ENCODE measurements around the gene SPTBN1. TPM values are rescaled to one million over a fixed set of nuclear protein-coding genes. Genes with fewer than 3 reads are reported as not detected.

The SPTBN1 gene
- total RNA-seq, 1 experiment from 2014 or later = 204 TPM

GRCh38 chr2:54558188-54559005 lies 102.3 kb downstream of the SPTBN1 start (continued):
- TF ChIP-seq E2F5 (CRISPR knock-in tag; IDR thresholded peaks at IDR 0.05) (0 out of 2 replicates have a peak, but pooled peaks have one; percentile 51), ZBTB21 (CRISPR knock-in tag; IDR thresholded peaks at IDR 0.05; ENCODE audit: borderline replicate concordance) (no peak), ELF4 (CRISPR knock-in tag; IDR thresholded peaks at IDR 0.05; ENCODE audit: low read depth) (no peak)

- H3K36me3 Mint-ChIP-seq = no peaks in the 10 kb centered on the region
- peak overlapping the region; percentile 95 for H3K27ac Mint-ChIP-seq
- H3K4me3 Mint-ChIP-seq = peak overlapping the region; percentile 91
- ATAC-seq = peak; percentile 30
- TF ChIP-seq NFE2L1 (CRISPR knock-in tag; IDR thresholded peaks at IDR 0.05) (no peak), E2F1 (CRISPR knock-in tag; IDR thresholded peaks at IDR 0.05) (no peak), ZNF396 (CRISPR knock-in tag; IDR thresholded peaks at IDR 0.05; ENCODE audit: borderline replicate concordance) (no peak), IRF1 (CRISPR knock-in tag; IDR thresholded peaks at IDR 0.05) (no peak), ATF1 (CRISPR knock-in tag; IDR thresholded peaks at IDR 0.05) (no peak), CDX4 (CRISPR knock-in tag; IDR thresholded peaks at IDR 0.05; ENCODE audit: borderline replicate concordance) (no peak), TEAD4 (CRISPR knock-in tag; IDR thresholded peaks at IDR 0.05) (no peak), GTF2I (CRISPR knock-in tag; conservative IDR thresholded peaks at IDR 0.05) (no peak), ERG (CRISPR knock-in tag; IDR thresholded peaks at IDR 0.05) (no peak), EMX1 (CRISPR knock-in tag; IDR thresholded peaks at IDR 0.05) (no peak)
- POLR2A ChIA-PET = interaction anchor here (0.7 to 1.9 kb wide), 8 partner anchors 13 to 587 kb away, joined by 3 to 8 read pairs (median 4); partner anchors contain the start of gene RTN4
- H3K9me3 Mint-ChIP-seq = no peaks in the 10 kb centered on the region
- peak; percentile 21 for DNase-seq (ENCODE audit: low spot score)
- H3K27me3 Mint-ChIP-seq (ENCODE audit: low read depth) = no peaks in the 10 kb centered on the region
- CTCF ChIA-PET = interaction anchor here (1.1 to 2.4 kb wide), 5 partner anchors 11 to 106 kb away, joined by 4 to 17 read pairs (median 8); no protein-coding TSS in a partner anchor
- H3K4me1 Mint-ChIP-seq = peaks cover 48% of the 10 kb centered on the region
Observed at GRCh38 chr2:54559006-54559445, 102.9 kb downstream of the SPTBN1 start.

- CTCF ChIA-PET = interaction anchor here (0.5 to 2.4 kb wide), 4 partner anchors 36 to 102 kb away, joined by 3 to 17 read pairs (median 6); no protein-coding TSS in a partner anchor
- Mint-ChIP-seq H3K4me3 (peak overlapping the region; percentile 91), H3K27ac (peak overlapping the region; percentile 95), H3K4me1 (peaks cover 54% of the 10 kb centered on the region), H3K27me3 (ENCODE audit: low read depth) (no peaks in the 10 kb centered on the region), H3K36me3 (no peaks in the 10 kb centered on the region), H3K9me3 (no peaks in the 10 kb centered on the region)
- ATAC-seq = peak; percentile 3; the same call in 1 of the 2 replicates
- DNase-seq (ENCODE audit: low spot score) = no peak
- POLR2A ChIA-PET = interaction anchor here (0.6 to 1.9 kb wide), 8 partner anchors 8 to 242 kb away, joined by 3 to 8 read pairs (median 4); no protein-coding TSS in a partner anchor
- no peak for TF ChIP-seq AR (CRISPR knock-in tag; IDR thresholded peaks at IDR 0.05)
- no peak for TF ChIP-seq ZBTB21 (CRISPR knock-in tag; IDR thresholded peaks at IDR 0.05; ENCODE audit: borderline replicate concordance)
- no peak for TF ChIP-seq USF1 (CRISPR knock-in tag; IDR thresholded peaks at IDR 0.05)
- TF ChIP-seq CTCF (IDR thresholded peaks at IDR 0.05) = no peak
- TF ChIP-seq GABPB1 (CRISPR knock-in tag; IDR thresholded peaks at IDR 0.05) = no peak
- TF ChIP-seq FOXK1 (CRISPR knock-in tag; IDR thresholded peaks at IDR 0.05) = no peak
Observed at GRCh38 chr2:54559593-54560145, 103.5 kb downstream of the SPTBN1 start.

Data from WTC11 (cell line).